OCI-LY7 (cell line): Measurements from ENCODE around the gene PARVB. TPM values are rescaled to one million over a fixed set of nuclear protein-coding genes. Genes with fewer than 3 reads are reported as not detected.

Experiments used
- BruUV-seq: library from RNA; stranded (reverse); fragments of 400-500 nt; replicated peaks from 2 replicates; lab custom pipeline; 2021; lab: Mats Ljungman, UMichigan
- CTCF ChIA-PET: fragments of 300-600 bp; sonication (Branson Sonifier 250); formaldehyde crosslinking; loops from one replicate; lab custom pipeline; 2022; ENCODE audit warnings: antibody characterized with exemption; ENCODE audit not compliant: unreplicated experiment; lab: Charles Lee
- POLR2A ChIA-PET: fragments of 300-600 bp; sonication (Branson Sonifier 250); formaldehyde crosslinking; loops from one replicate; lab custom pipeline; 2022; ENCODE audit warnings: antibody characterized with exemption; lab: Charles Lee
- DNase-seq: peaks from one replicate; pipeline ENCODE4 v3.0.0-alpha.2; 2015; ENCODE audit warnings: low spot score
- H2AFZ ChIP-seq: fragments of 200-600 bp; sonication (generic), shearing (Covaris generic); 2 replicates; pipeline ENCODE4 v1.6.1; 2014; ENCODE audit warnings: mild to moderate bottlenecking, antibody characterized with exemption, low read length, moderate library complexity
- H3K27ac ChIP-seq: fragments of 200-600 bp; sonication (generic); 2 replicates; pipeline ENCODE4 v1.5.1; 2014; ENCODE audit warnings: mixed run types, low read depth, mild to moderate bottlenecking, moderate library complexity, low read length, inconsistent platforms; ENCODE audit not compliant: poor library complexity, severe bottlenecking
- H3K36me3 ChIP-seq: fragments of 200-600 bp; sonication (generic); 2 replicates; pipeline ENCODE4 v1.6.1; 2014; ENCODE audit warnings: mild to moderate bottlenecking, antibody characterized with exemption, low read length, moderate library complexity, mixed read lengths; ENCODE audit not compliant: insufficient read depth
- H3K4me1 ChIP-seq: fragments of 200-600 bp; sonication (generic); 2 replicates; pipeline ENCODE4 v1.5.1; 2014; ENCODE audit warnings: mild to moderate bottlenecking, low read length; ENCODE audit not compliant: insufficient read depth, poor library complexity, severe bottlenecking
- H3K4me2 ChIP-seq: fragments of 200-600 bp; sonication (generic); 2 replicates; pipeline ENCODE4 v1.6.1; 2014; ENCODE audit warnings: mild to moderate bottlenecking, low read length
- H3K4me3 ChIP-seq: fragments of 200-600 bp; sonication (generic); 2 replicates; pipeline ENCODE4 v1.5.1; 2014; ENCODE audit warnings: mild to moderate bottlenecking, low read depth, low read length; ENCODE audit not compliant: poor library complexity, severe bottlenecking
- H3K79me2 ChIP-seq: fragments of 200-600 bp; sonication (generic); 2 replicates; pipeline ENCODE4 v1.6.1; 2016; ENCODE audit warnings: low read depth, mild to moderate bottlenecking, low read length, moderate library complexity, mixed read lengths; ENCODE audit not compliant: insufficient read depth
- H3K9me2 ChIP-seq: fragments of 200-600 bp; sonication (generic); 2 replicates; pipeline ENCODE4 v1.6.1; 2016; ENCODE audit warnings: mild to moderate bottlenecking, low read length, mixed read lengths; ENCODE audit not compliant: insufficient read depth
- H3K9me3 ChIP-seq: fragments of 200-600 bp; sonication (generic); 2 replicates; pipeline ENCODE4 v1.6.1; 2014; ENCODE audit warnings: mild to moderate bottlenecking, mixed run types, low read length, mixed read lengths
- H4K20me1 ChIP-seq: fragments of 200-600 bp; sonication (generic); 2 replicates; pipeline ENCODE4 v1.6.1; 2014; ENCODE audit warnings: mild to moderate bottlenecking, antibody characterized with exemption, low read length, moderate library complexity, mixed read lengths; ENCODE audit not compliant: insufficient read depth
- EZH2phosphoT487 ChIP-seq: fragments of 200-600 bp; sonication (generic); IDR thresholded peaks from 2 replicates; pipeline ENCODE4 v1.6.1; 2018; ENCODE audit warnings: low read depth, borderline replicate concordance, mild to moderate bottlenecking, mixed run types, antibody characterized with exemption, low read length, moderate library complexity, mixed read lengths
- intact Hi-C: fragments of 100-400 bp; cut with micrococcal nuclease; formaldehyde crosslinking; loops from one replicate; pipeline ENCODE4 v1.10.0; 2022; ENCODE audit not compliant: unreplicated experiment
- total RNA-seq, 2 experiments: library from RNA; depleted of rRNA in 1 of 2; stranded (reverse); fragments of >200 nt in 1 of 2; shearing (Covaris generic) in 1 of 2; gene quantifications; 2 replicates each; pipeline ENCODE4 v1.2.3, GENCODE V29; 2014 to 2022
- TF ChIP-seq, protein P1 (sequence below): fragments of 200-600 bp; sonication (generic); conservative IDR thresholded peaks from 2 replicates; pipeline ENCODE4 v1.5.1; 2014; ENCODE audit warnings: mild to moderate bottlenecking, antibody characterized with exemption, low read length, moderate library complexity, mixed read lengths

The PARVB gene
- total RNA-seq, 2 experiments from 2014 or later = 0.34 TPM; not detected in 1

DNA sequence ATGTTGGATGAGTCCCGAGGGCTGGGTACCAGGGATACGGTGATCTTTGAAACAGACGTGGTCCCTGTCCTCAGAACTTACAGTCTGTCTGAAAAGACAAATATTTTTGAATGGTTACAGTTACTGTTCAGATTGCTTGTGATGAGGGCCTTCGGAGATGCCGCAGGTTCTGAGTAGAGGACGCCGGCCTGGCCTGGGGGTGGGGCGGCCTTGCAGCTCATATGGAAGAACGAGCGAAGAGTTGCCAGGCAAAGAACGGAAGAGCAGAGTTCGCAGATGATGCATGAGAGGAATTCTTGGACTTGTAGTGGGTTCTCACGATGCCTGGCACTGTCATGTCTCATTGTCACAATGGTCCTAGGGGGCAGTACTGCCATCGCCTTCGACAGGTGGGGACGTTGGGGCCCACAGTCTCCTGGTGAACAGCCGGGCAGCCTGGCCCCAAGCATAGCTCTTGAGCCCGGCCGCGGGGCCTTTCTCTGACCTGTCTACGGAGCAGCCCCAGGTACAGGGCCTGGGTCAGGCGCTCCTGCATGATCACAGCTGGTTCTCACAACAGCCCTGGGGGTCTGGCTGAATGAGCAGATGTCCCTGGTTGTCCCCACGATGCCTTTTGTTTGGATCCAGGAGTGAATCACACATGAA is 95.7 kb downstream of the PARVB start:
- Histone ChIP-seq H3K9me3 (no peaks in the 10 kb centered on the region), H3K9me2 (no peaks in the 10 kb centered on the region), H3K4me2 (no peak overlapping the region), H3K4me3 (no peak overlapping the region), H3K36me3 (no peaks in the 10 kb centered on the region), H3K4me1 (no peaks in the 10 kb centered on the region), H3K79me2 (no peaks in the 10 kb centered on the region), H3K27ac (no peak overlapping the region), H4K20me1 (no peaks in the 10 kb centered on the region), H2AFZ (no peak overlapping the region)
- intact Hi-C loops = no loop called here
- no TSS peak for BruUV-seq
- CTCF ChIA-PET = no interaction called here
- TF ChIP-seq, protein P1, sequence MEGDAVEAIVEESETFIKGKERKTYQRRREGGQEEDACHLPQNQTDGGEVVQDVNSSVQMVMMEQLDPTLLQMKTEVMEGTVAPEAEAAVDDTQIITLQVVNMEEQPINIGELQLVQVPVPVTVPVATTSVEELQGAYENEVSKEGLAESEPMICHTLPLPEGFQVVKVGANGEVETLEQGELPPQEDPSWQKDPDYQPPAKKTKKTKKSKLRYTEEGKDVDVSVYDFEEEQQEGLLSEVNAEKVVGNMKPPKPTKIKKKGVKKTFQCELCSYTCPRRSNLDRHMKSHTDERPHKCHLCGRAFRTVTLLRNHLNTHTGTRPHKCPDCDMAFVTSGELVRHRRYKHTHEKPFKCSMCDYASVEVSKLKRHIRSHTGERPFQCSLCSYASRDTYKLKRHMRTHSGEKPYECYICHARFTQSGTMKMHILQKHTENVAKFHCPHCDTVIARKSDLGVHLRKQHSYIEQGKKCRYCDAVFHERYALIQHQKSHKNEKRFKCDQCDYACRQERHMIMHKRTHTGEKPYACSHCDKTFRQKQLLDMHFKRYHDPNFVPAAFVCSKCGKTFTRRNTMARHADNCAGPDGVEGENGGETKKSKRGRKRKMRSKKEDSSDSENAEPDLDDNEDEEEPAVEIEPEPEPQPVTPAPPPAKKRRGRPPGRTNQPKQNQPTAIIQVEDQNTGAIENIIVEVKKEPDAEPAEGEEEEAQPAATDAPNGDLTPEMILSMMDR = no peak
- TF ChIP-seq EZH2phosphoT487 = no peak
- no peak for DNase-seq
- POLR2A ChIA-PET = no interaction called here

DNA sequence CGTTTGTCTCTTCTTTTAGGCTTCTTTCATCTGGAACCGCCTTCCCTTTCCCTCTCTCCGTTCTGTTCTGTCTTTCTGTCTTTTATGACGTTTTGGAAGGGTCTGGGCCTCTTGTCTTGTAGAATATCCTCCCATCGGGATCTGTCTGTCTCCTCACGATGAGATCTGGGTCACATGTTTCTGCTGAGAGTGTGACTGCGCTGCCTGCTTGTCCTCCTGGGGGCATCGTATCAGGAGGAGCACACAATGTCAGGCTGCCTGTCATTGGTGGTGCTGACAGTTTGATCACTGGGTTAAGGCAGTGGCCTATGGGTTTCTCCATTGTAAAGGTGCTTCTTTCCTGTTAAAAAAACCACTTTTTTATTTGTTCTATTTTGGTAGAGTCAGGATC is 96.2 kb downstream of the PARVB start:
- ChIA-PET POLR2A (no interaction called here), CTCF (no interaction called here)
- Histone ChIP-seq H3K4me3 (no peak overlapping the region), H3K4me2 (no peak overlapping the region), H4K20me1 (no peaks in the 10 kb centered on the region), H3K27ac (no peak overlapping the region), H3K9me2 (no peaks in the 10 kb centered on the region), H3K4me1 (no peaks in the 10 kb centered on the region), H2AFZ (no peak overlapping the region), H3K9me3 (no peaks in the 10 kb centered on the region), H3K36me3 (no peaks in the 10 kb centered on the region), H3K79me2 (no peaks in the 10 kb centered on the region)
- no peak for DNase-seq
- BruUV-seq = no TSS peak
- intact Hi-C loops = no loop called here
- TF ChIP-seq, protein P1 = no peak
- no peak for TF ChIP-seq EZH2phosphoT487

DNA sequence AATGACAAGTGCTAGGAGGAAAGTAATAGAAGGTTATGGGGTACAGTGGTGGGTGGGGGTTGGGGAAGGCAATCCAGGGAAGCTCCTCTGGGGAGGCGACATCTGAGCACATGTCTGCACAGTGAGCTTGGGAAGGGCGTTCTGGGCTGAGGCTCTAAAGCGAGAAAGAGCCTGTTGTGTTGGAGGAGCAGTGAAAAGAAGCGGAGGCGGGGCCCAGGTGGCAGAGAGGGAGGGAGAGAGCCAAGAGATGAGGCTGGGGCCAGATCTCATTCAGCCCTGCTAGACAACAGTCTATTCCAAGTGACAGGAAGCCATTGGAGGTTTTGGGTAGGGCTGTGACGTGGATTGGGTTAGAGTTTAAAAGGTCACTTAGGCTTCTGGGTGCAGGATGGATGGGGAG is 101.3 kb downstream of the PARVB start:
- no peaks in the 10 kb centered on the region for H3K36me3 ChIP-seq
- H3K4me3 ChIP-seq = no peak overlapping the region
- no peaks in the 10 kb centered on the region for H4K20me1 ChIP-seq
- TF ChIP-seq, protein P1 = no peak
- no peak for TF ChIP-seq EZH2phosphoT487
- POLR2A ChIA-PET = no interaction called here
- no peak for DNase-seq
- BruUV-seq = no TSS peak
- H3K4me2 ChIP-seq = no peak overlapping the region
- intact Hi-C loops = no loop called here
- no peak overlapping the region for H2AFZ ChIP-seq
- no peaks in the 10 kb centered on the region for H3K79me2 ChIP-seq
- no peaks in the 10 kb centered on the region for H3K4me1 ChIP-seq
- 0 out of 2 replicates have a peak, but pooled peaks cover 8% of the 10 kb centered on the region for H3K9me3 ChIP-seq
- H3K27ac ChIP-seq = no peak overlapping the region
- H3K9me2 ChIP-seq = no peaks in the 10 kb centered on the region
- CTCF ChIA-PET = no interaction called here
